Measurements from ENCODE around the gene PHKA1.
"Not testable (repeated sequence)": the region's sequence is repeated elsewhere in the genome, so short reads cannot be mapped to it uniquely, and the experiment has no call there.

The PHKA1 gene

DNA sequence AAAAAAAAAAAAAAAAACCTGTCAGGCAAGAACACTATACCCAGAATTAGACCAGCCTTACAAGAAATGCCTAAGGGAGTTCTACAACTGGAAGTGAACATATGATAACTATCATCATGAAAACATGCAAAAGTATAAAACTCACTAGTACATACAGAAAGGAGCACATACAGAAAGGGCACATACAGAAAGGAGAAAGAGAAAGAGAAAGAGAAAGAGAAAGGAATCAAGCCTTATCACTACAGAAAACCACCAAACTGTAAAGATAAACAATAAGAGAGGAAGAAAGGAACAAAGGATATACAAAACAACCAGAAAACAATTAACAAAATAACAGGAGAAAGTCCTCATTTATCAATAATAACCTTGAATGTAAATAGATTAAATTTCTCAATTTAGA lies 50.4 kb downstream of the PHKA1 start:
- no peak for FAIRE-seq

DNA sequence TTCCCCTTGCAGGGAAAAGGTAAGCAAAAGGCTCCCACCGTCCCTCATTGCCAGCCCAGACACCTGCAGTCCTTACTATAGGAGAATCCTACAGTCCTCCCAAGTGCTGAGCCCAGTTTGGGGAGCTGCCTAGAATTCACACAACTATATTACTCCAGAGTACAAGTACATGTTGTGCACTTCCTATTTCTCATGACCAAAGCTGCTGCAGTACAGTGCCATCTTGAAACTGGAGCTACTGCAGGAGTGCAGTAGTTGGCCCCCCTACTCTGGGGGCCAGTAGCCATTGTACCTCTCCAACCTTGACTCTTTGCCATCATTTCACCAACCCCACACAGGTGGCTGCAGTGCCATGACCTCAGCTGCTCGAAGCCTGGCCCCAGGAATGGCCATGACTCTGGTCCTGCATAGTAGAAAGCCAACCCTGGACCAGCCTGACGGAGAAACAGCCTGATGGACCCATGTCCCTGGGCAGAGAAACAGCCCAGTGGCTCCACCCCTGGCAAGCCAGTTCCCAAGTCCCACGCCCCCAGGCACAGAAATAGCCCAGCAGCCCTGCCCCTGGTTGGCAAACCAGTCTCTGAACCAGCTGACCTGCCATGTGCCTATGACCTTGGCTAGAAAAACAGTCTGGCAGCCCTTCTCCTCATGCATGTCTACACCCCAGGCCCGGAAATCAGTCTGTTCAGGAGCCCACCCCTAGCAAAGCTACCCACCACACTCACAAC lies 51.9 kb downstream of the PHKA1 start:
- no peak for FAIRE-seq

- no peak for FAIRE-seq
Observed at GRCh38 chrX:72659723-72660122, 54.4 kb downstream of the PHKA1 start.

DNA sequence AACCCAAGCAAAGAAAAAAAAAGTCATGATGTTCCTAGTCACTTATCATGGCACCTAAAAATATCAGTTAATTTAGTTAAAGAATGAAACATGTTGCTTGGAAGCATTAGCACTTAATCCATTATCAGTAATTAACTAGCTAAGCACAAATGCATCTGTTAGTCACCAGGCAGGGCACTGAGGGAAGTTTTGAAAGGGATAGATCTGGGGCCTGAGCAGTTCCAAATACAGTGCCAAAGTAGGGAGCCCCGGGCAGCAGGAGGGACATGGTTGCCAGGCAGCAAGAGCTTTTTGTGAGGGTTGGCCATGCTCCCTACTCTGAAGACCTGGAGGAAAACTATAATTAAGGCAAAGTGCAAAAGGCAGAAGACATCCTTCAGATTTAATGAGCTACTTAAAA lies 62.0 kb downstream of the PHKA1 start:
- FAIRE-seq = no peak

DNA sequence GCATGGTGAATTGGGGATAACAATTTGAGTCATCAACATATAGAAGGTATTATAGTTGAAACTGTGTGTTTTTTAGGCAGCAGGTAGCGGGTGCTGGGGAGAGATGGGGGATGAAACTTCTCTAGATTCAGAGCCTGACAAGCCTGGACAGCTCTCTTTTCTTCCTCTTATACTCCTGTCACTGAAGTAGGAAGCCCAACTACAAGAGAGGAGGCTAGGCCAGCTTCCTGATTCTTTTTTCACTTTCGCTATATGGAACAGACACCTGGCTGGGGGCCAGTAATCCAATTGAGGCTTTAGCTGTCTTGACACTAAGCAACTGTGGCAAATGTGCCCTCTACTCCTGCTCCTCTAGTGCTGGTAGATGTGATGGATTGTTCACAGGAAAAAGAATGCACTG lies 69.2 kb downstream of the PHKA1 start:
- FAIRE-seq = no peak

DNA sequence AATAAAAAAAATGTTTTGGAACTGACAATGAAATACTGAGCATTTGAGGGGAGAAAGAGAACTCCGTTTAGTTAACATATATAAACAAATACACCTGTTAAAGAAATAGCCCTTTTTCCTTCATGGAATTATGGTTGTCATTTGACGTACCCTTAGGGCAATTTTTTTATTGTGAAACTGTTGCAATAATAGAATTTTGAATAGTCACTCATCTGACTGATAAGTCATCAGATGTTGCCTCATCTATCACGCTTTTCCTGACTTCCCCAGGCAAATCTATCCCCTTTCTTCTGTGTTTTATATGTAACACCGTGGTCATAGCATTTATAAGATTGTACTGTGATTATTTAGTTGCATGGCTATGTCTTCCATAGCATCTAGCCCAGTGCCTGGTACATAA lies 72.5 kb downstream of the PHKA1 start:
- FAIRE-seq = no peak

GRCh38 chrX:72635930-72636329 lies 78.2 kb downstream of the PHKA1 start:
- no peak for FAIRE-seq

GRCh38 chrX:72634331-72634730 lies 79.8 kb downstream of the PHKA1 start:
- no peak for FAIRE-seq

DNA sequence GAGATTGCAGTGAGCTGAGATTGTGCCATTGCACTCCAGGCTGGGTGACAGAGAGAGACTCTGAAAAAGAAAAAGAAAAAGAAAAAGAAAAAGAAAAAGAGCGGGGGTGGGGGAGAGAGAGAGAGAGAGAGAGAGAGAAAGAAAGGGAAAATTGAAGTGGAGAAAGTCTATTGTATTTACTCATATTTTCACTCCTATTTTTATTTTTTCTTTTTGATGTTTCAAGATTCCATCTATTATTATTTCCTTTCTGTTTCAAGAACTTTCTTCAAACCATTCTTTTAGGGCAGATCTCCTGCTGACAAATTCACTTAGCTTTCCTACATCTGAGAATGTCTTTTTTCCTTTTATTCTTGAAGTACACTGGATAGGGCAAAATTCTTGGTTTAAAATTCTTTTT lies 83.9 kb downstream of the PHKA1 start:
- no peak for FAIRE-seq

DNA sequence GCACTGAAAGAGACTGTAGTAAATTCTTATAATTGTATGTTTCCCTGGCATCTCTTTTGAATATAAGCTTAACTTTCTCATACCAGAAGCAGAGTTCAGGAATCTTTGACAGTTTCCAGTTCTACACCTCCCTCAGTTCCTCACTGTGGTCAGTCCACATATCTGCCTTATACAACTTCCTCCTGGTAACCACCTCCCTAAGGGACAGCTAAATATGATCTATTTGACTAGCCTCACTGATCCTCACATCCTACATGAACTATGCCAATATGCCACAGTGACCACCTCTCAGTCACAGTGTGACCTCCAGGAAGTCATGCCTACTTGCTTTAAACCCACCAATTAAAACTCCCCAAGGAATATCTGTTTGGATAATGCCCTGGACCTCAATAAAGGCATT lies 89.9 kb downstream of the PHKA1 start:
- FAIRE-seq = no peak

DNA sequence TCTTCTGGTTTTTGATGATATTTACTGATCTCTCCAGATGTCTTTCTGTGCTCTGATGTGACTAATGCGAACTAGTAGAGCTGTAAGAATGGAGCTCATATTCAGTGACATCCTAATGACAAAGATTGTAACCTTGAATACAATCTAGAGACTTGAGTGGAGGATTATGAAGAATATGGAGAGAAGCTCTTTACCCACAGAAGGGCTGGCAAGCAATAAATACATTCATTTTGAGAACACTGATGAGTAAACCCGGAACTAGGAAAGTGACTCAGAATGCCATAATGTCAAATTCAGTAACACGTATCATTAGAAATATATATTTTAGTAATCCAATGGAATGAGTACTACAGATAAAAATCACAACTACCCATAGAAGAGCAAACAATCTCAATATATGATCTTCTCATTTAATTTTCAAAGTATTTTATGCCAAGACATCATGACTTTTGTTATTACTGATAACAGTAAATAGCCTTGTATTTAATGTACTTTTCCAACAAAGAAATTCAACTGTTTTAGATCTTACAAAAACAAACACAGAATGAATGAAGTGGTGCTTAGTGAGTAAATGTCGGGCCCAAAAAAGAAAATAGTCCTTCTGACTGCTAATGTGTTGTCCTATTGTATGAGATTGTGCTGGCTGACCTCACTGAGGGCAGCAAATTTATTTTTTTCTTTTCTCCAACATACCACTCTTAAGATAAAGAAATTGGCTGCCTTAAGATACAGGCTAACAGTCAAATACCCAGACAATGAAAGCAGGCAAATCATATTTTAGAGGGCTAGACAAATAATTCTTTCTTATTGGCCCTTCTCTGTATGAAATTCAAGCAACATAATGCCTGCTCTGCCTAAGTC lies 92.3 kb downstream of the PHKA1 start:
- FAIRE-seq = no peak

- FAIRE-seq = no peak
Observed at GRCh38 chrX:72621163-72621562, 92.9 kb downstream of the PHKA1 start.

DNA sequence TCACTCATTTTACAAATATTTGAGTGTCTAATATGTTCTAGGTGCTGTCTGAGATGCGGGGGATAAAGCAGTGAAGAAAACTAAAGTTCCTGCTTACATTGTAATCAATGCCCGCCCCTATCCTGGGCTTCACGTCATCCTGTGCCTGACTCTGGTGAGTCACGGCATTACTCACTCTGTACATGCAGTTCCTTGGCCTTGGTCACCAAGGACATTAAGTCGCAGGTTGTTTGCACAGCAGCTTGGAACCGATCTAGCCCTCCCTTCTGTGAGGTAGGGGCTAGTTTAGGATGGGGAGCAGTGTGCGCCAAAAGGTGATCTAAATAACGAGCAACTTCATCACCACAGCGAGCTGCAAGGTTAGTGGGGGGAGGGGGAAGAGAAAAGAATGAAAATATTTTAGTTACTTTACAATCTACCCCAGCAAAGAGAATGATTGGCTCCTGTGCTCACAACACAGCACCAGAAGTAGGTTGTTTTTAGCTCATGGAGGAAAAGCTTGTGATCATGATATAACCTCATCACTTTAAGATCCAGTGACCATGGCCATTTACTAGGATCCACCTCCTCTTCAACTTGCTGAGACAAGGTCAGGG lies 93.5 kb downstream of the PHKA1 start:
- FAIRE-seq = no peak

- no peak for FAIRE-seq
Observed at GRCh38 chrX:72609313-72609712, 104.8 kb downstream of the PHKA1 start.

- no peak for FAIRE-seq
Observed at GRCh38 chrX:72604705-72605104, 109.4 kb downstream of the PHKA1 start.

GRCh38 chrX:72604112-72604511 lies 110.0 kb downstream of the PHKA1 start:
- no peak for FAIRE-seq

GRCh38 chrX:72591038-72591437 lies 123.1 kb downstream of the PHKA1 start:
- not testable (repeated sequence) for FAIRE-seq

DNA sequence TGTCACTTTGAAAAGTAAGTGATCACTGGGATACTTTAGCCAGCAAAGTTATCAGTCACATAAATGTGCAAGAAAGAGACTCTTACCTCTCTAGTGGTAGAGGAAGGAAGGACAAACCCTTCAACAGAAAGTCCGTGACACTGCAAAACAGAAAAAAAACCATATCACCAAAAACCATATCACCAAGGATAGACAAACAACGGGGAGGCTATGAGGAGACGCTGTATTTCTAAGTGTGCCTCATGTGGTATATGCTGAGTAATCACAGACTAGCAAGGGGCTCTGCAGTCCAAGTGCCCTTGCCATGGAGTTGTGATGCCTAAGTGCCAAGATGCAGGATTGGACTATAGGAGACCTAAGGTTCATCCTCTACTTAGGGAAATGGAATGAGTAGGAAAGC lies 129.9 kb downstream of the PHKA1 start:
- FAIRE-seq = no peak

DNA sequence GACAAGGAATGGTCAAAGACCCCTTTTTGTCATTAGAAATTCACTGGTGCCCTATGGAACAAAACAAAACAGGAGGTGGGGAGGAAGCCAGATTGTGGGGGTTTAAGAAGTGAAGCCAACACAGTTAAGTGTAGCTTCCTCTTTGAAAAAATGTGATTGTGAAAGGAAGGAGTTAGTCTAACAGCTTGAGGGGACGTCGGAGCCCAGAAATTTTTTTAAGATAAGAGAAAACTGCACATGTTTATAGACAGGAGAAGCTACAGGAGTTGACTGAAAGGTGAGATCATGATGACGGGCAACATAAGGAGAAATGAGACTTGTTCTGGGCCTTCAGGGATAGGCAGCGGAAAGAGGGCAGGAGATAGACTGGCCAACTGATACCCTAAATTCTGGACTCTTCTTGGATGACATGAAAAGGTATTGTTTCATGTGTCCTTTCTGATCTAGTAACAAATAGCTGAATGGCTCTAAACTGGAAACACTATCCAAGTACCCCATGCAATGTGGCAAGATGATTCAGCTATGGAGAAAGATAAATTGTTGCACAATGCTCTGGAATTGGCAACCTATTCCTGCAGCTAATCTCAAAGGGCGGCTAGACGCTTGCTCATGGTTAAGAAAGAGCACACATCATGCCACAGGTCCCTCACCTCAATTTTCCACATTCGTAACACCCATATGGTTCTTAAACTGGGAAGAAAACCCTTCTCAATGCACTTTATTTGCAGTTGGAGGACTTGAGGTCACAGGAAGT lies 137.8 kb downstream of the PHKA1 start:
- no peak for FAIRE-seq

DNA sequence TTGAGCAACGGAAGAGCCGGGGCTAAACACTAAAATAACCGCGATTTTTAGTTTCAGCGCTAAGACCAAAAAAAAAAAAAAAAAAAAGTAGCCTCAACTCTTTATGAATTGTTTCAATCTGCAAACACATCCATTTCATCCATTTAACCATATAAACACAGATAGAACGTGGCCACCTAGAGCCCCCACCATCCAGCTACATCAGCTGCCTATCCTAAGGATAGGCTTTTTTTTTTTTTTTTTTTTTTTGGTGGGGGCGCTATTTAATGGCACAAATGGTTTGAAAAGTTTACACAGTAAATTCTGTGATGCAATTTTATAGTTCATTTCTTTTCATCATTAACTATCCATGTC lies 141.0 kb downstream of the PHKA1 start:
- FAIRE-seq = no peak

DNA sequence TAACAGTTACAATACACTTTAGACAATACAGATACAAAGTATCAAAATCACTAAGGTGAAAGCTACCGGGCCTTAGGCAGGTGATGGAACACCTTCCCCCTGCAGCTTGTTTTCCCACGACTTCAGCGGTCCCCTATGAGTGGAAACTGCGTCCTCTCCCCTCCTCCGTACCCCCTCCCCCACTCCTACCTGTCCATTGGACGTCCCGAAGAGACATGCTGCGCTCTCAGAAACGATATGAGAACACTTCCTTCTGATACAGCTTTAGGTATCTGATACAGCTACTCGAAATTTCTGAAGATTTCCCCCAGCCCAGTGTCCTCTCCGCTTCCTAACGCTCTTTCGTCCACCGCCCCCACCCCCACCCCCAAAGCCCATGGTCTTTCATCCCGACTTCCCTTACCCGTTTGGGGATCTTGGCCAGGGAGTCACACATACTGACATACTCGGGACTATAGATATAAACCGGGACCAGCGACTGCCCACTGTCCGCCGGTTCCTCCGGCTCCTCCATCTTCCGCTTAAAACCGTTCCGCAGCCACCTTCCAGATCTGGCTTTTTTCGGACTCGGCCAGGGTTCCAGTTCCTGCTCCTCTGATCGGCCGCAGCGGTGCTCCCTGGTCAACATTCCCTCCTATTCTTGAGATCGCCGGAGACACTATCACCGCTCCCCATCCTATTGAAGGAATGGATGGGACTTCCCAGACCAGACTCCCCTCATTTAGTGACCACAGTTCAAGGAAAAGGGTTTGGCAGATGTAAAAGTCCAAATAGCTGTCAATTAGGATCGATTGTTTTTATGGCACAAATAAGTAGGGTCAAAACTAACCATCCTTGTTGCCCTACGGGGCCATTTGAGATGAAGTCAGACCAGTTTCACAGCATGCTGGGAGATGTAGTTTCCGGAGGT lies 141.6 kb downstream of the PHKA1 start, which contains the start of gene HDAC8:
TSS of gene HDAC8 (minus strand) at position 596 of the 910 bp plus-strand sequence. CDS start at position 514, 82 bp downstream.
- FAIRE-seq = no peak

- FAIRE-seq = no peak
Observed at GRCh38 chrX:72569786-72570185, 144.3 kb downstream of the PHKA1 start.

Data from endometrium (tissue), 2 donors.